HS-5 (cell line): ENCODE measurements around the gene CNTNAP1.

Source experiments
- DNase-seq: peaks from one replicate; pipeline ENCODE4 v3.0.0-alpha.2; 2012; ENCODE audit warnings: low read depth

The CNTNAP1 gene

GRCh38 chr17:42685831-42686230 lies 3.5 kb downstream of the CNTNAP1 start:
- DNase-seq: no peak

GRCh38 chr17:42686520-42687128 lies 4.3 kb downstream of the CNTNAP1 start:
- no peak for DNase-seq

GRCh38 chr17:42687707-42688320 lies 5.5 kb downstream of the CNTNAP1 start:
- no peak for DNase-seq

- no peak for DNase-seq
Measured at GRCh38 chr17:42690596-42690995, 8.3 kb downstream of the CNTNAP1 start.

- no peak for DNase-seq
Measured at GRCh38 chr17:42691021-42691545, 8.8 kb downstream of the CNTNAP1 start.

GRCh38 chr17:42692489-42692888 lies 10.2 kb downstream of the CNTNAP1 start:
- DNase-seq: no peak

GRCh38 chr17:42694524-42694923 lies 12.2 kb downstream of the CNTNAP1 start:
- DNase-seq: no peak

- no peak for DNase-seq
Measured at GRCh38 chr17:42695500-42695899, 13.2 kb downstream of the CNTNAP1 start.

GRCh38 chr17:42697108-42697811 lies 14.9 kb downstream of the CNTNAP1 start:
- DNase-seq: no peak

GRCh38 chr17:42698736-42699414 lies 16.5 kb downstream of the CNTNAP1 start:
- no peak for DNase-seq

- no peak for DNase-seq
Measured at GRCh38 chr17:42699415-42699740, 17.0 kb downstream of the CNTNAP1 start.

- DNase-seq: no peak
Measured at GRCh38 chr17:42700586-42701289, 18.4 kb downstream of the CNTNAP1 start.

- DNase-seq: no peak
Measured at GRCh38 chr17:42702446-42702845, 20.1 kb downstream of the CNTNAP1 start.

- DNase-seq: no peak
Measured at GRCh38 chr17:42704490-42704836, 22.1 kb downstream of the CNTNAP1 start.

GRCh38 chr17:42704837-42705494 lies 22.6 kb downstream of the CNTNAP1 start:
- no peak for DNase-seq

GRCh38 chr17:42706732-42707131 lies 24.4 kb downstream of the CNTNAP1 start:
- no peak for DNase-seq

GRCh38 chr17:42708588-42708987 lies 26.3 kb downstream of the CNTNAP1 start:
- no peak for DNase-seq

GRCh38 chr17:42709561-42709960 lies 27.2 kb downstream of the CNTNAP1 start:
- no peak for DNase-seq

- peak; percentile 25 for DNase-seq
Measured at GRCh38 chr17:42720996-42721583, 38.8 kb downstream of the CNTNAP1 start.

GRCh38 chr17:42723636-42724035 lies 41.3 kb downstream of the CNTNAP1 start:
- DNase-seq: no peak

- no peak for DNase-seq
Measured at GRCh38 chr17:42725143-42725542, 42.8 kb downstream of the CNTNAP1 start.
